HG02678 (cell line): Measurements from ENCODE around the gene WWTR1.

Source experiments
- ATAC-seq: cut with Tn5 transposase; IDR thresholded peaks from one replicate; pipeline ENCODE4 v1.9.1; 2021; ENCODE audit warnings: mild to moderate bottlenecking, moderate library complexity; ENCODE audit not compliant: unreplicated experiment

Gene WWTR1

GRCh38 chr3:149502438-149502837, 155.4 kb downstream of the WWTR1 start:
- no peak for ATAC-seq

DNA sequence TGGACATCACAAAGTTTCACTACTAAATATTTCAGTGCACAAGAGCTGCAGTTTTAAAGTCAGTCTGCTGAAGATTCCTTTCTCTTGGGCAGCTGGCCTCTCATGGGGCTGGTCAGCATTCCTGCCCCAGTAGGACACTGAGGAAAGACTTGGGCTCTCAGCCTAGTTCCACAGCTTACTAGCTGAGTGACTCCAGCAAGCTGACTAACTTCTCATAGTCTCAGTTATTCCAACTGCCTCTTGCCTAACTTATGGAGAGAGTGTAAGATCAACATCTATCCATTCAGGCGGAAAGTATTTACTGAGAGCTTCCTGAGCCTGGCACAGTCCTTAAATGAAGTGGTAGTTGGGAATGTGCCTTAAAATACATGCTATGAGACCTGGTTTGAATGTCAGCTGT, 156.3 kb downstream of the WWTR1 start:
- no peak for ATAC-seq

GRCh38 chr3:149497966-149498670, 159.7 kb downstream of the WWTR1 start:
- ATAC-seq: no peak

- no peak for ATAC-seq
Observed at GRCh38 chr3:149496891-149497290, 160.9 kb downstream of the WWTR1 start.

DNA sequence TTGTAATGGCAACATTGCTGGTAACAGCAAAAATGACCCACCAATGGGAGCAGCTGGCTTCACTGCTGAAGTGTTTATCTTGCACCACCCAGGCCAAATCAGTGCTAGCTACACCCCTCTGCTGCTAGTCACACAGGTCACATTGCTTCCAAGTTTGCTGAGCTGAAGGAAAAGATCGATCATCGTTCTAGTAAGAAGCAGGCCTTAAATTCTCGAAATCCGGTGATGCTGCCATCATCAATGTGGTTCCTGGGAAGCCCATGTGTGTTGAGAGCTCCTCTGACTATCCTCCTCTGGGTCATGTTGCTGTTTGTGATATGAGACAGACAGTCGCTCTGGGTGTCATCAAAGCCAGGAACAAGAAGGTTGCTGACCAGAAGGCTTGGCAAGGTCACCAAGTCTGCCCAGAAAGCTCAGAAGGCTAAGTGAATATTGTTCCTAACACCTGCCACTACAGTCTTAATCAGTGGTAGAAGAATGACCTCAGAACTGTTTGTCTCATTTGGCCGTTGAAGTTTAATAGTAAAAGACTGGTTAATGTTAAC, 162.2 kb downstream of the WWTR1 start:
- no peak for ATAC-seq

- no peak for ATAC-seq
Observed at GRCh38 chr3:149494759-149495580, 162.9 kb downstream of the WWTR1 start.

- ATAC-seq: no peak
Observed at GRCh38 chr3:149494022-149494758, 163.6 kb downstream of the WWTR1 start.

DNA sequence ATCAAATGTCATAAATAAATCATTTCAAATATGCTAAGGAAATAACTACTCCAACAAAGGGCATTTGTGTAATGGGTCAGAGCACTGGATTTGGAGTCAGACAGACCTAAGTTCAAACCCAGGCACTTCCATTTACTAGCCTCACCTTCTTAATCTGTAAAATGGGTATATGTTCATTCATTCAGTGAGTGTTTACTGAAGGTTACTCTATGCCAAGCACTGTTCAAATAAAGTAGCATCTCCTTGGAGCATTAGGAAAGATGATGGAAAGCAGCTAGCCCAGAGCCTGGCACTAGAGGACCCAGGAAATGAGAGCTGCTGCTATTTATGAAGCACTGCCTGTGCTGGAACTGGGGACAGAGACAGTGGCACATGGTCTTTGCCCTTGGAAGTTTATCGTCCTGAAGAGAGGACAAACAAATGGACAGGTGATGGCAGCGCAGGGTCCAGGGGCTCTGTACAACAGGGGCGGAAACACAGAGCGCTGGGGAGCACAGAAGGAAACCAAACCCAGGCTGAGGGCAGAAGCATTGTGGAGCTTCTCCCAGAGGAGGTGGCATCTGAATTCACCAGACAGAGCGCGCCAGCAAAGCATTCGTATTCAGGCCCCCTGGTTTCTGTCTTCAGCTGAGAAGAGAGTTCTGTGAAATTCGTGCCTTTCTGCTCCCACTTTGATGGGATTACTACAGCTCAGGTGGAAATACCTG, 164.4 kb downstream of the WWTR1 start:
- no peak for ATAC-seq

- ATAC-seq: no peak
Observed at GRCh38 chr3:149490260-149490971, 167.4 kb downstream of the WWTR1 start.

- ATAC-seq: no peak
Observed at GRCh38 chr3:149489060-149489690, 168.7 kb downstream of the WWTR1 start.

DNA sequence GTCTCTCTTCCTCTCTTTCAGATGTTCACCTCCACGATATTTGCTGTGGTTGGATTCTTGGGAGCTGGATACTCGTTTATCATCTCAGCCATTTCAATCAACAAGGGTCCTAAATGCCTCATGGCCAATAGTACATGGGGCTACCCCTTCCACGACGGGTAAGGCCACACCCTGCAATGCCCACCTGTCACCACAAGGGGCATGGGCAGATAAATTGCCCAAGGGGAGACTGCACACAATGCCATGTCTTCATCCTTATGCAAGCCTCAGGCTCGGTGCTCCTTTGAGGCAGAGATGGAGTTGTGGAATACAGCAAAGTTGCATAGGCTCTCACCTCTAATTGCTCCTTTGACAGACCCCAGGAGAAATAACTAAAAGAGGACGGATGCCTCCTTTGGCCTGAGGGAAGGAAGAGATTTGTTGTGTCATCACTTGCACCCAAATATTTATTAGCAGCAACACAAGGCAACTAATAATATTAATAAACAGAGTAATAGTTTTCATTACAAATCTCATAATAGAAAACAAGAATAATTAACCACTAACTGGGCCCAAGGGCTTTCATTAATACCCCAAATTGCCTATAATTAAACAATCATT, 170.1 kb downstream of the WWTR1 start:
- ATAC-seq: peak; percentile 86

GRCh38 chr3:149486726-149487125, 171.1 kb downstream of the WWTR1 start:
- no peak for ATAC-seq

DNA sequence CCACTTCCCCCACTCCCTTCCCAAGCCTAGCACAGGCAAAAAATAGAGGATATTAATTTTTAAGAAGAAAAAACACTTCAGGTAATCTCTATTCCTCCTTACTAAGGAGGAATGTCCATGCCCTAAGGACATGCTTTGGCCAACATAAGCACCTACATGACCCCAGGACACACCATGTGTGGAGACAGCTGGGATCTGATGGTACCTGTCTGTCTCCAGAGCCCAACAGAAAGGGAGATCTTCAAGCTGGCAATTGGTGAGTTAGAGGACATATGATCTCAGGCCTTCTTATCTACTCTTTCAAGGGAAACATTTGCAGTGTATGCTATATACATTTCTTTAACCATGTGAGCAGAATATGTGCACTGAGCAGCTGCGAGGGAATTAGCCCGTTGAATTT, 176.3 kb downstream of the WWTR1 start:
- ATAC-seq: no peak

- no peak for ATAC-seq
Observed at GRCh38 chr3:149481056-149481455, 176.8 kb downstream of the WWTR1 start.

GRCh38 chr3:149480326-149481017, 177.4 kb downstream of the WWTR1 start:
- ATAC-seq: peak; percentile 98

- no peak for ATAC-seq
Observed at GRCh38 chr3:149479621-149480325, 178.1 kb downstream of the WWTR1 start.

DNA sequence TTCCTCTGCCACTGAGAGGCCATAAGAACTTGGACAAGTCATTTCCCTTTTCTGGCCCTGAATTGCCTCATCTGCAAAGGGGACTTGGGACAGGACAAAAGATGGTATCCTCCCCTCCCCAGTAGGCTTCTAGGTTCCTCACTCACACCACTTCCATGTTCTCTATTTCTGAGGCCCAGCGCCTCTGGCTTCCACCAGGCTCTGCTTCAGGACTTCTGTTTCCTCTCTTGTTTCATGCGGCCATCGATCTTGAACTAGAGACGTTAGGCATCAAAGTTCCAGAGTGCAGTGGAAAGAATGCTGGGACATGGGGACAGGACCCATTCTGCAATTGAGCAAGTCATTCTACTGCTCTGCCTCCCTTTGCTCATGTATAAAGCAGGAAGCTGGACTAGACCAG, 181.6 kb downstream of the WWTR1 start:
- ATAC-seq: no peak

- no peak for ATAC-seq
Observed at GRCh38 chr3:149475451-149476060, 182.3 kb downstream of the WWTR1 start.
